Measurements from ENCODE around the gene STUM.

DNA sequence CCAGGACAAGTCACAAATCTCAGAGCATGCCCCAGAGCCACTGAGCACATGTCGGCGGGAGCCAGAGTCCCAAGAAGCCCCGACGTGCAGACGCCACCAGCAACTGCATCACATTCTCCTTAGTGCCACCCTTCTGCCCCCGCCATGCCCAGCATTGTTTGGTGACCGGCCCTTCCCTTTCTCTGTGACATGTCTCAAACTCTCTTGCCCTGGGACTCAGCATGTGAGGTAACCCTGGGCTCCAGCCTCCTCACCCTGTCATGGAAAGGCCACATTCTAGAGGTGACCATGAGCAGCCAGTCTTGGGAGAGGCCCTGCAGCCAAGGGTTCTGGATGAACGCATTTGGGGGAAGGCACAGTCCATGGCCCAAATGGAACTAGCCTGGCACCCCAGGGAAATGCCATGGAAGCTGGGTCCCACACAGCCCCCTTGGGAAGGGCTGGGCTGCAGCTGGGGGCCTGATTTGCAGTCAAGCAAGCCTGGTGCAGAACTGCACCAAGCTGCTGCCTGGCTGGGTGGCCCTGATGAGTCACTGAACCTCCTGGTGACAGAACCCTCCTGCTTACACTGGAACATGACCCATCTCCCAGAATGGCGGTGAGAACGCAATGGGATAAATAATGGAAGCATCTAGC is 96.1 kb downstream of the STUM start:
- TF ChIP-seq FOXP2 (optimal IDR thresholded peaks at IDR 0.05; ENCODE audit: control extremely low read depth, extremely low read length, insufficient read depth) (no peak), POLR2AphosphoS5 (IDR thresholded peaks at IDR 0.05; ENCODE audit: borderline replicate concordance, low read depth, low read length) (no peak), EZH2 (IDR thresholded peaks at IDR 0.05) (no peak)
